Gastrocnemius medialis (tissue), 4 donors: ENCODE data around the gene SH3TC1.

Experiments used
- POLR2A ChIP-seq, 2 donors: fragments of 450-650 bp; IDR thresholded peaks; one replicate each; pipeline ENCODE4 v1.6.1; 2017; ENCODE audit warnings: antibody characterized with exemption in 2 of 2, mild to moderate bottlenecking in 2 of 2, moderate library complexity in 2 of 2
- TF ChIP-seq, protein P1 (sequence below), 5 experiments: fragments of 450-650 bp in 3 of 5; fragments of 200-600 bp in 2 of 5; sonication (generic) in 2 of 5; IDR thresholded peaks in 4 of 5; conservative IDR thresholded peaks in 1 of 5; 1 replicate in 4 of 5; 2 replicates in 1 of 5; pipeline ENCODE4 v1.5.1; 2016 to 2019; ENCODE audit warnings: antibody characterized with exemption in 5 of 5, mild to moderate bottlenecking in 3 of 5, moderate library complexity in 3 of 5

DNA sequence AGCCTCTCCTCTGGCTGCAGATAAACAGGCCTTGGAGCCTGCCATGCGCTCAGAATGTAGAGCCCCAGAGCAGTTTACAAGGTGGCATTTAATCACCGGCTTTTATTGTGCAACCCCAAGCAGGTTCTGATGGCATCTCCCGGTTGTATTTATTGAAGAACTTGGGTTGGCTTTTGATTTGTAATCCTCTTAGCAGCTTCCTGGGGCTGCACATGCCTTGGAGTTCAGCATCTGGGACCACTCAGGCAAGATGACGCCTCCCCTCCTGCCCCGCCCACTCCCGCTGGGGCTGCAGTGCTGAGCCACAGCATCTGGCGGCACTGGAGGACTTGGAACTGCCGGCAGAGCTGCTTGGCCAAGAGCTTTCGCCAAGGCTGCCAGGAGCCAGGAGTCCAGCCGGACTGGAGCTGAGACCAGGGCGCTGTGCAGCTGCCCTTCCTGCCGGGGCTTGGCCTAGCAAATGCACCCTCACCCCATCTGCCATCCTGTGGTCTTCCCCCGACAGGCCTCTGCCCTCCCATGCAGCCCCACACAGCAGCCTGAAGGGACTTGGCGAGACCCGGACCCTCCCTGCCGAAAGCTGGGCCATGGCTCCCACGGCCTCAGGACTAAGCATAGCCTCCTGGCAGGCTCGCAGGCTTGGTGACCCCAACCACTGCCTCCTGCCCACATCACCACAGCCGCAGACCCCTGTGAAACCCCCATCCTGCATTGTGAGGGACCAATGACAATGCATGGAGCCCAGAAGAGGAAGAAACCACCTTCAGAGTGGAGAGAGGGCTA, 75.9 kb downstream of the SH3TC1 start:
- TF ChIP-seq, protein P1, sequence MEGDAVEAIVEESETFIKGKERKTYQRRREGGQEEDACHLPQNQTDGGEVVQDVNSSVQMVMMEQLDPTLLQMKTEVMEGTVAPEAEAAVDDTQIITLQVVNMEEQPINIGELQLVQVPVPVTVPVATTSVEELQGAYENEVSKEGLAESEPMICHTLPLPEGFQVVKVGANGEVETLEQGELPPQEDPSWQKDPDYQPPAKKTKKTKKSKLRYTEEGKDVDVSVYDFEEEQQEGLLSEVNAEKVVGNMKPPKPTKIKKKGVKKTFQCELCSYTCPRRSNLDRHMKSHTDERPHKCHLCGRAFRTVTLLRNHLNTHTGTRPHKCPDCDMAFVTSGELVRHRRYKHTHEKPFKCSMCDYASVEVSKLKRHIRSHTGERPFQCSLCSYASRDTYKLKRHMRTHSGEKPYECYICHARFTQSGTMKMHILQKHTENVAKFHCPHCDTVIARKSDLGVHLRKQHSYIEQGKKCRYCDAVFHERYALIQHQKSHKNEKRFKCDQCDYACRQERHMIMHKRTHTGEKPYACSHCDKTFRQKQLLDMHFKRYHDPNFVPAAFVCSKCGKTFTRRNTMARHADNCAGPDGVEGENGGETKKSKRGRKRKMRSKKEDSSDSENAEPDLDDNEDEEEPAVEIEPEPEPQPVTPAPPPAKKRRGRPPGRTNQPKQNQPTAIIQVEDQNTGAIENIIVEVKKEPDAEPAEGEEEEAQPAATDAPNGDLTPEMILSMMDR (IDR thresholded peaks at IDR 0.05 in 4 of 5, conservative IDR thresholded peaks at IDR 0.05 in 1 of 5) = peak in 4 of 5 experiments; percentile 21 to 59 (median 48)
- no peak for TF ChIP-seq POLR2A (IDR thresholded peaks at IDR 0.05)
